GM12878 (cell line): ENCODE measurements around the gene SLCO3A1.

Source experiments
- CEBPB ChIP-seq, 2 experiments: fragments of 150-350 bp in 1 of 2; IDR thresholded peaks; 2 replicates each; pipeline ENCODE4 v1.6.1; 2012 to 2014; ENCODE audit warnings: low read depth in 2 of 2, low read length in 2 of 2, borderline replicate concordance in 1 of 2, inconsistent platforms in 1 of 2
- JUND ChIP-seq: IDR thresholded peaks from 2 replicates; pipeline ENCODE4 v1.6.1; 2012; ENCODE audit warnings: low read depth, mild to moderate bottlenecking, low read length, improper control_type of control experiment, moderate library complexity
- POLR2AphosphoS5 ChIP-seq: IDR thresholded peaks from 2 replicates; pipeline ENCODE4 v1.6.1; 2011; ENCODE audit warnings: mild to moderate bottlenecking, low read length, inconsistent platforms
- TF ChIP-seq, protein P1 (sequence below): IDR thresholded peaks from 2 replicates; pipeline ENCODE4 v1.6.1; 2012; ENCODE audit warnings: low read depth, low read length, improper control_type of control experiment
- TF ChIP-seq, protein P2 (sequence below): IDR thresholded peaks from 2 replicates; pipeline ENCODE4 v1.6.1; 2012; ENCODE audit warnings: low read depth, low read length, improper control_type of control experiment

- TF ChIP-seq CEBPB (IDR thresholded peaks at IDR 0.05; ENCODE audit: borderline replicate concordance in 1 of 2, low read depth in 2 of 2, low read length in 2 of 2) = no peak
- TF ChIP-seq, protein P1, sequence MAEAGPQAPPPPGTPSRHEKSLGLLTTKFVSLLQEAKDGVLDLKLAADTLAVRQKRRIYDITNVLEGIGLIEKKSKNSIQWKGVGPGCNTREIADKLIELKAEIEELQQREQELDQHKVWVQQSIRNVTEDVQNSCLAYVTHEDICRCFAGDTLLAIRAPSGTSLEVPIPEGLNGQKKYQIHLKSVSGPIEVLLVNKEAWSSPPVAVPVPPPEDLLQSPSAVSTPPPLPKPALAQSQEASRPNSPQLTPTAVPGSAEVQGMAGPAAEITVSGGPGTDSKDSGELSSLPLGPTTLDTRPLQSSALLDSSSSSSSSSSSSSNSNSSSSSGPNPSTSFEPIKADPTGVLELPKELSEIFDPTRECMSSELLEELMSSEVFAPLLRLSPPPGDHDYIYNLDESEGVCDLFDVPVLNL = no peak
- no peak for TF ChIP-seq JUND
- TF ChIP-seq POLR2AphosphoS5 = no peak
- TF ChIP-seq, protein P2, sequence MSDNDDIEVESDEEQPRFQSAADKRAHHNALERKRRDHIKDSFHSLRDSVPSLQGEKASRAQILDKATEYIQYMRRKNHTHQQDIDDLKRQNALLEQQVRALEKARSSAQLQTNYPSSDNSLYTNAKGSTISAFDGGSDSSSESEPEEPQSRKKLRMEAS = no peak
These were observed 75.2 kb downstream of the SLCO3A1 start for GRCh38 chr15:91928675-91929074.
